ENCODE data around the gene UTP20.

GRCh38 chr12:101407049-101407435 lies 127.1 kb downstream of the UTP20 start:
- no peak for TF ChIP-seq CTCF (IDR thresholded peaks at IDR 0.05)
- no peak for TF ChIP-seq EZH2 (IDR thresholded peaks at IDR 0.05; ENCODE audit: borderline replicate concordance, insufficient read depth, low read depth, low read length, poor library complexity, severe bottlenecking)
